SK-N-MC (cell line): ENCODE measurements around the gene SYK.

ENCODE experiments used
- EZH2 ChIP-seq: fragments of 200-600 bp; sonication (generic); IDR thresholded peaks from one replicate; pipeline ENCODE4 v1.6.1; 2017; ENCODE audit warnings: antibody characterized with exemption
- POLR2AphosphoS5 ChIP-seq: IDR thresholded peaks from 2 replicates; pipeline ENCODE4 v1.6.1; 2012; ENCODE audit warnings: mild to moderate bottlenecking, low read depth, low read length, borderline replicate concordance

DNA sequence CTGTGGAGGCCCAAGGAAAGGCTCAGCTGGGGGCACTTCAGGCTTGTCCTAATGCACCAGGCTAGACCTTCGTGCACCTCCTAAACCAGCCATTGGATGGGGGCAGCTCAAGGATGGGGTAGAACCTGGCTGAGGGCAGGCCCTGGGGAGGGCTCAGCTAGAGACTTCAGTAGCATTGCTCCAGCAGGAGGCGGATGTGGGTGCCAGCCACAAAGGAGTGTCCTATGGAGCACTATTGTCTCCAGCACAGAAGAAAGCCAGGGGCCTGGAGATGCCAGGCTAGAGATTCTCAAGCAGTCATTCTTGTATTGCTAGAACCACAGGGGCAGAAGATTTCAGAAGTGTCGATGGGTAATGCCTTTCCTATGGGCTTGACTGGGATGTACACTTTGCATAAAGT, 131.8 kb downstream of the SYK start:
- TF ChIP-seq EZH2, result no peak
- no peak for TF ChIP-seq POLR2AphosphoS5
